Mucosa of descending colon (tissue), 3 donors: Measurements from ENCODE around the gene LIMS2. TPM values are rescaled to one million over a fixed set of nuclear protein-coding genes. Genes with fewer than 3 reads are reported as not detected.
A peak's percentile ranks its signal among the peaks of the same experiment; 100 is the strongest.

Experiments
- ATAC-seq: fragments of 200-7000 bp; cut with Tn5 transposase; one replicate; pipeline ENCODE4 v1.9.1; 2020; ENCODE audit warnings: mild to moderate bottlenecking, moderate library complexity
- DNase-seq, 3 donors: peaks; one replicate each; pipeline ENCODE4 v3.0.0-alpha.2; 2020
- H3K36me3 ChIP-seq: fragments of 200-600 bp; one replicate; pipeline ENCODE4 v1.8.0; 2021; ENCODE audit warnings: low read depth, mild to moderate bottlenecking
- H3K4me1 ChIP-seq: fragments of 200-600 bp; one replicate; pipeline ENCODE4 v1.8.0; 2021; ENCODE audit warnings: low read depth, mild to moderate bottlenecking
- H3K4me3 ChIP-seq: fragments of 200-600 bp; one replicate; pipeline ENCODE4 v1.8.0; 2021; ENCODE audit warnings: mild to moderate bottlenecking
- H3K9me3 ChIP-seq: fragments of 200-600 bp; one replicate; pipeline ENCODE4 v1.8.0; 2021; ENCODE audit warnings: mild to moderate bottlenecking
- intact Hi-C, 2 donors: fragments of 100-400 bp; cut with DNase I in 1 of 2; cut with micrococcal nuclease in 1 of 2; formaldehyde crosslinking; loops; one replicate each; pipeline versions ENCODE4 v1.11.0 to v1.11.1; 2022; cut with DNase I, micrococcal nuclease
- total RNA-seq, 3 donors: library from RNA; stranded (reverse); fragmentation: NEBNext Ultra II Directional in 2 of 3; extraction: Animal tissue kit (Norgen Biotek cat#: 25700) in 2 of 3; gene quantifications; one replicate each; pipeline versions ENCODE4 v1.2.1 to v1.2.4, GENCODE V29; 2021 to 2023
- TF ChIP-seq, protein P1 (sequence below): fragments of 200-600 bp; IDR thresholded peaks from one replicate; pipeline ENCODE4 v1.8.0; 2022; ENCODE audit warnings: antibody characterized with exemption, mild to moderate bottlenecking
- donor health status: DM: no; HTN: no; CAD: no; lungs with moderate emphysema.
- donor health status: DM: no; HTN: no; CAD: no.
- donor health status: DM: no; HTN: yes; CAD: no.

The LIMS2 gene
- total RNA-seq, 3 donors from 2014 or later = 12.5 to 478 (median 29.9) TPM

DNA sequence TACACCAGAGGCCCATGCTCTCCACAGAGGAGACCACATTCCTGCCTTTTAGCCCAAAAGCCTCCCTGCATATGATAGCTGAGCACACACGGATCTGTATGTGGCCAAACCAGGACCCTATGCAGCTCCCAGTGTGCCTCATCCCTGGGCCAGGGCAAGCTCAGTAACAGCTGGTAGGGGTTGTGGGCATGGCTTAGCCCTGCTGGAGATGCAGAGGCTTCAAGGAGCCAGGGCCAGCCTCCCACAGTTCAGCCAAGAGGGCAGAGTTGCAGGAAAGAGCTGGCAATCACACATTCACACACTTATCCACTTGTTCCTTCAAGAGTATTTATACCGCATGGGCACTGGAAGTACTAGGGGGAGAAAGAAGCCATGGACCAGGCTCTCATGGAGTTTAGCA is 1.6 kb upstream of the LIMS2 start:
- Histone ChIP-seq H3K4me3 (no peak overlapping the region), H3K36me3 (no peaks in the 10 kb centered on the region), H3K4me1 (peaks cover 6% of the 10 kb centered on the region), H3K9me3 (no peaks in the 10 kb centered on the region)
- TF ChIP-seq, protein P1, sequence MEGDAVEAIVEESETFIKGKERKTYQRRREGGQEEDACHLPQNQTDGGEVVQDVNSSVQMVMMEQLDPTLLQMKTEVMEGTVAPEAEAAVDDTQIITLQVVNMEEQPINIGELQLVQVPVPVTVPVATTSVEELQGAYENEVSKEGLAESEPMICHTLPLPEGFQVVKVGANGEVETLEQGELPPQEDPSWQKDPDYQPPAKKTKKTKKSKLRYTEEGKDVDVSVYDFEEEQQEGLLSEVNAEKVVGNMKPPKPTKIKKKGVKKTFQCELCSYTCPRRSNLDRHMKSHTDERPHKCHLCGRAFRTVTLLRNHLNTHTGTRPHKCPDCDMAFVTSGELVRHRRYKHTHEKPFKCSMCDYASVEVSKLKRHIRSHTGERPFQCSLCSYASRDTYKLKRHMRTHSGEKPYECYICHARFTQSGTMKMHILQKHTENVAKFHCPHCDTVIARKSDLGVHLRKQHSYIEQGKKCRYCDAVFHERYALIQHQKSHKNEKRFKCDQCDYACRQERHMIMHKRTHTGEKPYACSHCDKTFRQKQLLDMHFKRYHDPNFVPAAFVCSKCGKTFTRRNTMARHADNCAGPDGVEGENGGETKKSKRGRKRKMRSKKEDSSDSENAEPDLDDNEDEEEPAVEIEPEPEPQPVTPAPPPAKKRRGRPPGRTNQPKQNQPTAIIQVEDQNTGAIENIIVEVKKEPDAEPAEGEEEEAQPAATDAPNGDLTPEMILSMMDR = no peak
- intact Hi-C loops = no loop called here
- ATAC-seq (no peak), DNase-seq (no peak)

DNA sequence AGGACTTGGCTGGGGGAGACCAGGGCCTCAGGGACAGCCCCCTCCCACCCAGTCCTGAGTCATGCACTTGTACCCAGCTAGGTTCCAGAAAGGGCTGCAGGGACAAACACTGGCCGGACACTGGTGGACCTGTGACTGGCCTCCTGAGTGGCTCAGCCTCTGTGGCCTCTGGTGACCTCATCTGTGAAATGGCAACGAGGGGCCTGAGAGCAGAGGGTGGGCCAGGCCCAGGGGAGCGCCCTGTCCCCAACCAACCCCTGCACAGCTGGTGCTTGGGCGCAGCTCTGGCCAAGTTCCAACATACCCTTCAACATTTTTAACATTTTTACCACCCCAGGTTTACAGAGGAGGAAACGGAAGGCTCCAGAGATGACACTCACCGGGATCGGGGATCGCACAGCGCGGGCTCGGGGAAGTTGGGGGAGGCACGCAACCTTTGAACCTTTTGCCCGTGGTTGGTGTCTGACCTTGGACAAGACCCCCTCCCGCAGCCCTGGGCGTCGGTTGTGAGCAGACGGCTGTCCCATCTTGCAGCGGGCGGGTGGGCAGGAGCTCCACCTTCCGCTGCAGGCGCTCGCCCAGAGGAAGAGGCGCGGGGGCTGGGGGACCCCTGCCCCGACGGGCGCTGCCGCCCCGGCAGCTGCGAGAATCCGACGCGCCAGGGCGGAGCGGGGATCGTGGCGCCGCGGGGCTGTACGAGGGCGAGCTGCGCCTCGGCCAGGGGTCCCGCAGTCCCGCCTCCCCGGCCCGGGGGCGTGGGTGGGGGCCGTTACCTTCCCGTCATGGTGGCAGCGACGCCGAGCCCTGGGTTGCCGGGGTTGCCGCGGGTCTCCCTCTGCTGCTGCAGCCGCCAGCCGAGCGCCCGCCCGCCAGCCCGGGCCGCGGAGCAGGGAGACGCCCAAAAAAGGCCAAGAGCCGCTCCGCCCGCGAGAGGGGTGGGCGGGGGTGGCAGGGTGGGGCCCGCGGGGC is 805 bp downstream of the LIMS2 start:
- peak; percentile 50 for ATAC-seq
- intact Hi-C loops = no loop called here
- peaks cover 6% of the 10 kb centered on the region for H3K4me1 ChIP-seq
- TF ChIP-seq, protein P1 = no peak
- no peaks in the 10 kb centered on the region for H3K9me3 ChIP-seq
- no peak overlapping the region for H3K4me3 ChIP-seq
- no peaks in the 10 kb centered on the region for H3K36me3 ChIP-seq
- no peak for DNase-seq

DNA sequence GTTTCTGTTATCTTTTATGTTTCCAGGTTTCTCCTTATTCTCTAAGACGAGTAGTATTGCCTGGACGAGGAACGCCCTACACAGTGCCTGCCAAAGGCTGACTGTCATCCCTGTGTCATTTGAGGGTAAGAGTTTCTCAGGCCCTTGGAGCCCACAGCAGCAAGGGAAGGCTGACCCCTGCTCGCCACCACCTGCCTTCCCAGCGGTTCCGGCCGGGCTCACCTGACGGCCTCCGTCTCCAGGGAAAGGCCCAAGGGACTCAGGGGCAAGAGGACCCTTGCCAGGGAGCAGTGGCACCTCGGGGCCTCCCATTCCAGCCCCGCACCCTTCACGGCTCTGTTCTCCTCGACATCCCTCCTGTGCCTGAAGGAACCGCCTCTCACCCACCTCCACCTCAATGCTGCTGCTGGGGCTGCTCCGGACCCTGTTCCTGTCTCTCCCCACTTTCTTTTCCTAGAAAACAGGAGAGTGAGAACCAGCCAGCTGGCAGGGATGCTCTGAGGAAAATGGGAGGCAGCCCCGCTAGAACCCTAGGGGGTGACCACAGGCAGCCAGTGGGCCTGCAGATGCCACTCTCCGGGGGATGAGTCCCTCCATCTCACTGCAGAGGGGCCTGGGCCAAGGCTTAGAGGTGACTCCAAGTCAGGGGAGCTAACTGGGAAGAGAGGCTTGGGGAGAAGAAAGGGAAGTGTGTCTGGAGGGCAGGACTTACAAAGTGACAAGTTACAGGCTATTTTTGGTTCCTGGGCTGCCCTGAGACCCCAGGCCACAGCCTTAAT is 1.9 kb downstream of the LIMS2 start:
- Histone ChIP-seq H3K4me1 (peaks cover 6% of the 10 kb centered on the region), H3K4me3 (no peak overlapping the region), H3K9me3 (no peaks in the 10 kb centered on the region), H3K36me3 (no peaks in the 10 kb centered on the region)
- no peak for DNase-seq
- no peak for ATAC-seq
- intact Hi-C loops = no loop called here
- TF ChIP-seq, protein P1 = no peak

DNA sequence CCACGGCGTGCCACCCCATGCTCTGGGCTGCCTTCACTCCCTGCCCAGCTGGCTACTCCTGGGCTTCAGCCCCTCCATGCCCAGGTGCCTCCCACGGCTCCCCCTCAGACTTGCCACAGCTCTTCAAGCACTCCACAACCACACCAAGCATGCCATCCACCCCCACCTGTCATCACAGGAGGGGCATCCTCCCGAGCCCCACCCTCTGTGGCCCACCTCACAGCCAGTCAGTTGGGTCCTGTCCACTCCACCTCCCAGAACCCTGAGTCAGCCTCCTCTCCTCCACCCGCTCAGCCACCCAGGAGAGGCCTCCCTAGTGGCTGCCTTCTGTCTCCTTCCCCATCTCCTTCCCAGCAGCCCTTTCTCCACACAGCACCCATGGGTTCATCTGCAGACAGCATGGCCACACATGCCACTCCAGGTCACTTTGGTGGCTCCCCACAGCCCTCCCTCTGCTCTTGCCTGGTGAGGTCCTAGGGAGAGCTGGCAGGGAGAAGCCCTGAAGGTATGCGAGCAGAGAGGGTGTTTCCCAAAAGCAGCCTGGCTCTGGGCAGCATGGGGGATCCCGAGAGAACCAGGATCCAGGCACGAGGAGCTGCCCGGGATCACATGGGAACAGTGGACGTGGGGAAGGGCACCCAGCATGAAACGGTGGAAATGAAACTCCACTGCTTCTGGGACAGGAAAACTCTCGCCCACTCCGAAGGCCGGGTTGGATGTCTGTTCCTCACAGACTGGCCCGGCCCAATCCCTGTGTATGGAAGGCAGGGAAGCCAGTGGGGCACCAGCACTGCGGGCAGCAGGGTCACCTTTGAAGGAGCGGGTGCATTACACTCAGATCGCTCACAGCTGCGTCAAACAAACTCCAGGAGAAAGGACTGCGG is 2.7 kb downstream of the LIMS2 start:
- TF ChIP-seq, protein P1 = no peak
- H3K4me3 ChIP-seq = no peak overlapping the region
- H3K4me1 ChIP-seq = peaks cover 6% of the 10 kb centered on the region
- ATAC-seq (peak; percentile 7), DNase-seq (no peak)
- intact Hi-C loops = no loop called here
- H3K36me3 ChIP-seq = no peaks in the 10 kb centered on the region
- H3K9me3 ChIP-seq = no peaks in the 10 kb centered on the region
